Cardiac muscle cell (in vitro differentiated cells and primary cell): ENCODE measurements around the gene C18orf63. TPM values are rescaled to one million over a fixed set of nuclear protein-coding genes. Genes with fewer than 3 reads are reported as not detected.

Experiments used
- DNase-seq, 2 donors: peaks; one replicate each; pipeline versions ENCODE4 v3.0.0 to v3.0.0-alpha.2; 2010 to 2017; ENCODE audit warnings: low read depth in 1 of 2, low spot score in 1 of 2
- H3K27ac ChIP-seq: fragments of 200-600 bp; sonication (generic); 2 replicates; pipeline ENCODE4 v1.5.1; 2016
- H3K27me3 ChIP-seq: fragments of 200-600 bp; sonication (generic); 2 replicates; pipeline ENCODE4 v1.6.0; 2016; ENCODE audit warnings: control low read depth
- H3K36me3 ChIP-seq: fragments of 200-600 bp; sonication (generic); 2 replicates; pipeline ENCODE4 v1.5.1; 2016; ENCODE audit warnings: control low read depth
- H3K4me1 ChIP-seq: fragments of 200-600 bp; sonication (generic); 2 replicates; pipeline ENCODE4 v1.8.1; 2017; ENCODE audit warnings: low read depth, mild to moderate bottlenecking, mixed run types
- H3K4me3 ChIP-seq: fragments of 200-600 bp; sonication (generic); 2 replicates; pipeline ENCODE4 v1.5.1; 2016; ENCODE audit warnings: mild to moderate bottlenecking
- H3K9me3 ChIP-seq: fragments of 200-600 bp; sonication (generic); 2 replicates; pipeline ENCODE4 v1.5.1; 2017; ENCODE audit warnings: low read depth, mild to moderate bottlenecking, control low read depth
- CTCF ChIP-seq: IDR thresholded peaks from 2 replicates; pipeline ENCODE4 v1.5.1; 2012; ENCODE audit warnings: low read depth, mild to moderate bottlenecking, low read length
- polyA plus RNA-seq: library from polyadenylated mRNA; unstranded; fragments of >200 nt; fragmentation: Nextera tagmentation; extraction: Ambion mirVana; gene quantifications from 2 replicates; pipeline ENCODE4 v1.2.1, GENCODE V29; 2016
- total RNA-seq: library from RNA; depleted of rRNA; stranded (reverse); fragments of >200 nt; gene quantifications from 2 replicates; pipeline ENCODE4 v1.2.3, GENCODE V29; 2016

C18orf63 gene
- total and polyA plus RNA-seq, 2 experiments from 2014 or later, result not detected

- H3K4me1 ChIP-seq, result no peaks in the 10 kb centered on the region
- no peak overlapping the region for H3K27ac ChIP-seq
- TF ChIP-seq CTCF, result peak; percentile 61
- no peak overlapping the region for H3K4me3 ChIP-seq
- no peaks in the 10 kb centered on the region for H3K36me3 ChIP-seq
- no peaks in the 10 kb centered on the region for H3K9me3 ChIP-seq
- no peaks in the 10 kb centered on the region for H3K27me3 ChIP-seq
- peak; percentile 70 to 86 for DNase-seq
These were observed 26.9 kb downstream of the C18orf63 start for GRCh38 chr18:74342416-74343043.

GRCh38 chr18:74346206-74346605 is 30.6 kb downstream of the C18orf63 start:
- no peaks in the 10 kb centered on the region for H3K27me3 ChIP-seq
- DNase-seq, result no peak
- H3K4me3 ChIP-seq, result no peak overlapping the region
- H3K4me1 ChIP-seq, result no peaks in the 10 kb centered on the region
- no peaks in the 10 kb centered on the region for H3K9me3 ChIP-seq
- H3K36me3 ChIP-seq, result no peaks in the 10 kb centered on the region
- no peak for TF ChIP-seq CTCF
- no peak overlapping the region for H3K27ac ChIP-seq

- no peak overlapping the region for H3K4me3 ChIP-seq
- TF ChIP-seq CTCF, result no peak
- no peaks in the 10 kb centered on the region for H3K9me3 ChIP-seq
- H3K27me3 ChIP-seq, result no peaks in the 10 kb centered on the region
- H3K4me1 ChIP-seq, result no peaks in the 10 kb centered on the region
- no peak for DNase-seq
- no peaks in the 10 kb centered on the region for H3K36me3 ChIP-seq
- no peak overlapping the region for H3K27ac ChIP-seq
These were observed 32.9 kb downstream of the C18orf63 start for GRCh38 chr18:74348581-74348980.

GRCh38 chr18:74351354-74351753 is 35.7 kb downstream of the C18orf63 start:
- Histone ChIP-seq H3K4me3 (no peak overlapping the region), H3K27me3 (peaks cover 19% of the 10 kb centered on the region), H3K36me3 (no peaks in the 10 kb centered on the region), H3K27ac (no peak overlapping the region), H3K4me1 (no peaks in the 10 kb centered on the region), H3K9me3 (no peaks in the 10 kb centered on the region)
- no peak for TF ChIP-seq CTCF
- DNase-seq, result peak in 1 of 2 donors; percentile 61

GRCh38 chr18:74353169-74353775 is 37.6 kb downstream of the C18orf63 start:
- H3K4me1 ChIP-seq, result no peaks in the 10 kb centered on the region
- no peaks in the 10 kb centered on the region for H3K36me3 ChIP-seq
- no peak overlapping the region for H3K27ac ChIP-seq
- H3K4me3 ChIP-seq, result no peak overlapping the region
- TF ChIP-seq CTCF, result peak; percentile 87
- no peaks in the 10 kb centered on the region for H3K9me3 ChIP-seq
- peaks cover 19% of the 10 kb centered on the region for H3K27me3 ChIP-seq
- peak; percentile 76 to 87 for DNase-seq
